ENCODE results near the gene TMEM219.

TMEM219 gene

GRCh38 chr16:29996766-29997250 lies 34.9 kb downstream of the TMEM219 start:
- no peak overlapping the region for H2BK5ac ChIP-seq (ENCODE audit: low read depth, low read length, poor library complexity, severe bottlenecking)
- H4K8ac ChIP-seq (ENCODE audit: low read length): peak overlapping the region; percentile 45
- no peak overlapping the region for H2BK120ac ChIP-seq (ENCODE audit: low read depth, low read length)
- peak overlapping the region in 1 of 2 experiments; percentile 53 for H3K4ac ChIP-seq (ENCODE audit: low read depth in 1 of 2, low read length in 2 of 2)
- H2AFZ ChIP-seq (ENCODE audit: low read depth, low read length): peak overlapping the region; percentile 70
- H4K91ac ChIP-seq (ENCODE audit: low read length): no peak overlapping the region
- no peak overlapping the region for H2BK15ac ChIP-seq (ENCODE audit: low read depth, poor library complexity, severe bottlenecking)
- no peak overlapping the region for H2BK12ac ChIP-seq (ENCODE audit: low read length in 2 of 2)
- 34% methylated on average over 6 of the region's 9 CpGs for WGBS
- peaks cover 14% of the 10 kb centered on the region for H3K4me1 ChIP-seq (ENCODE audit: control insufficient read depth, insufficient read depth, low read depth, low read length)
- peak overlapping the region; percentile 92 for H3K9ac ChIP-seq (ENCODE audit: low read length)
- no peak for DNase-seq
- no peaks in the 10 kb centered on the region for H3K9me3 ChIP-seq (ENCODE audit: control insufficient read depth, low read length)
- no peak overlapping the region for H3K23ac ChIP-seq (ENCODE audit: low read length in 2 of 2)
- H3K4me2 ChIP-seq (ENCODE audit: low read length, poor library complexity, severe bottlenecking): peak overlapping the region; percentile 64
- no peak overlapping the region for H3K27ac ChIP-seq (ENCODE audit: low read length, poor library complexity, severe bottlenecking)
- peaks cover 42 to 46% of the 10 kb centered on the region in 2 experiments for H3K36me3 ChIP-seq (ENCODE audit: control insufficient read depth in 1 of 2, insufficient read depth in 2 of 2, low read depth in 1 of 2, low read length in 2 of 2)
- H3K79me1 ChIP-seq (replicated peaks; ENCODE audit: low read length, poor library complexity, severe bottlenecking): peaks cover 21% of the 10 kb centered on the region
- peak overlapping the region; percentile 44 to 57 for H3K18ac ChIP-seq (ENCODE audit: low read depth in 1 of 2, low read length in 2 of 2)
- peak overlapping the region; percentile 76 to 98 for H3K4me3 ChIP-seq (ENCODE audit: insufficient read depth in 1 of 2, low read depth in 1 of 2, low read length in 2 of 2)
- no peak overlapping the region for H3K14ac ChIP-seq (ENCODE audit: low read length in 2 of 2)
- no peak overlapping the region for H2AK5ac ChIP-seq (ENCODE audit: low read length, severe bottlenecking)
- no peaks in the 10 kb centered on the region for H3K27me3 ChIP-seq (ENCODE audit: control insufficient read depth in 1 of 2, insufficient read depth in 1 of 2, low read length in 2 of 2)

- Histone ChIP-seq H4K8ac (ENCODE audit: low read length) (no peak overlapping the region), H3K9me3 (ENCODE audit: control insufficient read depth, low read length) (no peaks in the 10 kb centered on the region), H3K79me1 (replicated peaks; ENCODE audit: low read length, poor library complexity, severe bottlenecking) (peaks cover 23% of the 10 kb centered on the region), H2BK5ac (ENCODE audit: low read depth, low read length, poor library complexity, severe bottlenecking) (no peak overlapping the region), H2AFZ (ENCODE audit: low read depth, low read length) (no peak overlapping the region), H2BK12ac (ENCODE audit: low read length in 2 of 2) (no peak overlapping the region), H3K23ac (ENCODE audit: low read length in 2 of 2) (no peak overlapping the region), H2BK15ac (ENCODE audit: low read depth, poor library complexity, severe bottlenecking) (no peak overlapping the region), H2BK120ac (ENCODE audit: low read depth, low read length) (no peak overlapping the region), H3K36me3 (ENCODE audit: control insufficient read depth in 1 of 2, insufficient read depth in 2 of 2, low read depth in 1 of 2, low read length in 2 of 2) (peaks cover 37 to 49% of the 10 kb centered on the region in 2 experiments), H2AK5ac (ENCODE audit: low read length, severe bottlenecking) (no peak overlapping the region), H3K14ac (ENCODE audit: low read length in 2 of 2) (no peak overlapping the region), H3K4me2 (ENCODE audit: low read length, poor library complexity, severe bottlenecking) (no peak overlapping the region), H4K91ac (ENCODE audit: low read length) (no peak overlapping the region), H3K4me1 (ENCODE audit: control insufficient read depth, insufficient read depth, low read depth, low read length) (peaks cover 12% of the 10 kb centered on the region), H3K9ac (ENCODE audit: low read length) (no peak overlapping the region), H3K27ac (ENCODE audit: low read length, poor library complexity, severe bottlenecking) (no peak overlapping the region), H3K4me3 (ENCODE audit: insufficient read depth in 1 of 2, low read depth in 1 of 2, low read length in 2 of 2) (no peak overlapping the region), H3K4ac (ENCODE audit: low read depth in 1 of 2, low read length in 2 of 2) (no peak overlapping the region), H3K18ac (ENCODE audit: low read depth in 1 of 2, low read length in 2 of 2) (no peak overlapping the region), H3K27me3 (ENCODE audit: control insufficient read depth in 1 of 2, insufficient read depth in 1 of 2, low read length in 2 of 2) (no peaks in the 10 kb centered on the region)
- WGBS: 91% methylated on average over 6 of the region's 6 CpGs
- DNase-seq: no peak
Observed at GRCh38 chr16:29999605-30000004, 37.7 kb downstream of the TMEM219 start.

GRCh38 chr16:30000735-30001631 lies 39.1 kb downstream of the TMEM219 start:
- Histone ChIP-seq H2BK15ac (ENCODE audit: low read depth, poor library complexity, severe bottlenecking) (no peak overlapping the region), H3K27me3 (ENCODE audit: control insufficient read depth in 1 of 2, insufficient read depth in 1 of 2, low read length in 2 of 2) (no peaks in the 10 kb centered on the region), H4K8ac (ENCODE audit: low read length) (no peak overlapping the region), H2BK5ac (ENCODE audit: low read depth, low read length, poor library complexity, severe bottlenecking) (no peak overlapping the region), H3K4me1 (ENCODE audit: control insufficient read depth, insufficient read depth, low read depth, low read length) (peaks cover 5% of the 10 kb centered on the region), H2AK5ac (ENCODE audit: low read length, severe bottlenecking) (no peak overlapping the region), H3K4me3 (ENCODE audit: insufficient read depth in 1 of 2, low read depth in 1 of 2, low read length in 2 of 2) (no peak overlapping the region), H3K36me3 (ENCODE audit: control insufficient read depth in 1 of 2, insufficient read depth in 2 of 2, low read depth in 1 of 2, low read length in 2 of 2) (peaks cover 37 to 61% of the 10 kb centered on the region in 2 experiments), H3K27ac (ENCODE audit: low read length, poor library complexity, severe bottlenecking) (no peak overlapping the region), H3K23ac (ENCODE audit: low read length in 2 of 2) (no peak overlapping the region), H2BK120ac (ENCODE audit: low read depth, low read length) (no peak overlapping the region), H3K9ac (ENCODE audit: low read length) (no peak overlapping the region), H2BK12ac (ENCODE audit: low read length in 2 of 2) (no peak overlapping the region), H3K79me1 (replicated peaks; ENCODE audit: low read length, poor library complexity, severe bottlenecking) (peaks cover 26% of the 10 kb centered on the region), H3K9me3 (ENCODE audit: control insufficient read depth, low read length) (no peaks in the 10 kb centered on the region), H3K18ac (ENCODE audit: low read depth in 1 of 2, low read length in 2 of 2) (no peak overlapping the region), H3K4ac (ENCODE audit: low read depth in 1 of 2, low read length in 2 of 2) (no peak overlapping the region), H3K4me2 (ENCODE audit: low read length, poor library complexity, severe bottlenecking) (no peak overlapping the region), H3K14ac (ENCODE audit: low read length in 2 of 2) (no peak overlapping the region), H4K91ac (ENCODE audit: low read length) (no peak overlapping the region), H2AFZ (ENCODE audit: low read depth, low read length) (no peak overlapping the region)
- DNase-seq: no peak
- 91% methylated on average over 32 of the region's 33 CpGs for WGBS

GRCh38 chr16:30002614-30003346 lies 40.9 kb downstream of the TMEM219 start:
- Histone ChIP-seq H2AK5ac (ENCODE audit: low read length, severe bottlenecking) (no peak overlapping the region), H3K23ac (ENCODE audit: low read length in 2 of 2) (no peak overlapping the region), H3K14ac (ENCODE audit: low read length in 2 of 2) (no peak overlapping the region), H4K8ac (ENCODE audit: low read length) (no peak overlapping the region), H3K4me3 (ENCODE audit: insufficient read depth in 1 of 2, low read depth in 1 of 2, low read length in 2 of 2) (no peak overlapping the region), H2AFZ (ENCODE audit: low read depth, low read length) (no peak overlapping the region), H3K79me1 (replicated peaks; ENCODE audit: low read length, poor library complexity, severe bottlenecking) (peaks cover 24% of the 10 kb centered on the region), H3K9ac (ENCODE audit: low read length) (no peak overlapping the region), H2BK15ac (ENCODE audit: low read depth, poor library complexity, severe bottlenecking) (no peak overlapping the region), H2BK120ac (ENCODE audit: low read depth, low read length) (no peak overlapping the region), H3K4me1 (ENCODE audit: control insufficient read depth, insufficient read depth, low read depth, low read length) (peaks cover 2% of the 10 kb centered on the region), H3K4me2 (ENCODE audit: low read length, poor library complexity, severe bottlenecking) (no peak overlapping the region), H3K27me3 (ENCODE audit: control insufficient read depth in 1 of 2, insufficient read depth in 1 of 2, low read length in 2 of 2) (peaks cover 0 to 8% of the 10 kb centered on the region in 2 experiments), H3K36me3 (ENCODE audit: control insufficient read depth in 1 of 2, insufficient read depth in 2 of 2, low read depth in 1 of 2, low read length in 2 of 2) (peaks cover 34 to 72% of the 10 kb centered on the region in 2 experiments), H2BK5ac (ENCODE audit: low read depth, low read length, poor library complexity, severe bottlenecking) (no peak overlapping the region), H4K91ac (ENCODE audit: low read length) (no peak overlapping the region), H3K4ac (ENCODE audit: low read depth in 1 of 2, low read length in 2 of 2) (no peak overlapping the region), H3K9me3 (ENCODE audit: control insufficient read depth, low read length) (no peaks in the 10 kb centered on the region), H3K27ac (ENCODE audit: low read length, poor library complexity, severe bottlenecking) (no peak overlapping the region), H2BK12ac (ENCODE audit: low read length in 2 of 2) (no peak overlapping the region), H3K18ac (ENCODE audit: low read depth in 1 of 2, low read length in 2 of 2) (no peak overlapping the region)
- DNase-seq: no peak
- WGBS: 92% methylated on average over 19 of the region's 19 CpGs

Measured in mesenchymal stem cell (in vitro differentiated cells and primary cell).